Endothelial cell of umbilical vein (primary cell): ENCODE results near the gene KLHL1. TPM values are rescaled to one million over a fixed set of nuclear protein-coding genes. Genes with fewer than 3 reads are reported as not detected.

ENCODE experiments used
- BruUV-seq: library from RNA; stranded (reverse); fragments of 400-500 nt; replicated peaks from 2 replicates; lab custom pipeline; 2021; lab: Mats Ljungman, UMichigan
- CTCF ChIA-PET: fragments of 300-600, 350-600 bp; sonication (Branson Sonifier 250); formaldehyde crosslinking; loops from one replicate; lab custom pipeline; 2021; ENCODE audit warnings: antibody characterized with exemption, inconsistent platforms; lab: Charles Lee
- POLR2A ChIA-PET: fragments of 300-600, 350-600 bp; sonication (Branson Sonifier 250); formaldehyde crosslinking; loops from one replicate; lab custom pipeline; 2021; ENCODE audit warnings: antibody characterized with exemption, inconsistent platforms; lab: Charles Lee
- DNase-seq: peaks from one replicate; pipeline ENCODE4 v3.0.0-alpha.2; 2011; ENCODE audit warnings: low read depth, low spot score
- FAIRE-seq: peaks from 2 replicates; lab custom pipeline; 2011; peaks lifted over from hg19 to GRCh38; lab: Jason Lieb, UNC
- H2AFZ ChIP-seq: 2 replicates; pipeline ENCODE4 v1.6.0; 2012; ENCODE audit warnings: low read depth, low read length, control low read depth, inconsistent platforms
- H3K27ac ChIP-seq: 2 replicates; pipeline ENCODE4 v1.5.1; 2011; ENCODE audit warnings: low read depth, mild to moderate bottlenecking, control low read depth, low read length, moderate library complexity; ENCODE audit not compliant: insufficient read depth
- H3K27me3 ChIP-seq, 2 experiments: 2 replicates each; pipeline versions ENCODE4 v1.6.0 to v1.6.1; 2011; ENCODE audit warnings: low read length in 2 of 2, mixed read lengths in 1 of 2; ENCODE audit not compliant: control insufficient read depth in 2 of 2, insufficient read depth in 2 of 2
- H3K36me3 ChIP-seq, 2 experiments: 2 replicates in 1 of 2; 3 replicates in 1 of 2; pipeline ENCODE4 v1.5.1; 2011; ENCODE audit warnings: low read length in 2 of 2, mild to moderate bottlenecking in 1 of 2, moderate library complexity in 1 of 2; ENCODE audit not compliant: control insufficient read depth in 2 of 2, insufficient read depth in 2 of 2; ENCODE audit errors: extremely low read depth in 1 of 2
- H3K4me1 ChIP-seq: 3 replicates; pipeline ENCODE4 v1.5.1; 2011; ENCODE audit warnings: mild to moderate bottlenecking, low read length; ENCODE audit not compliant: control insufficient read depth, insufficient read depth; ENCODE audit errors: extremely low read depth
- H3K4me2 ChIP-seq: 2 replicates; pipeline ENCODE4 v1.6.1; 2011; ENCODE audit warnings: low read length, control low read depth, mixed read lengths; ENCODE audit not compliant: insufficient read depth
- H3K4me3 ChIP-seq, 3 experiments: fragments of 200-600 bp in 1 of 3; sonication (generic), shearing (Covaris generic) in 1 of 3; replicated peaks in 1 of 3; 2 replicates each; pipeline ENCODE4 v1.5.1; 2011 to 2016; ENCODE audit warnings: control low read depth in 3 of 3, low read length in 3 of 3, mild to moderate bottlenecking in 2 of 3, inconsistent platforms in 1 of 3, low read depth in 1 of 3, moderate library complexity in 1 of 3; ENCODE audit not compliant: insufficient read depth in 1 of 3
- H3K79me2 ChIP-seq: 2 replicates; pipeline ENCODE4 v1.6.0; 2012; ENCODE audit warnings: low read length, inconsistent platforms; ENCODE audit not compliant: control insufficient read depth, insufficient read depth
- H3K9ac ChIP-seq: replicated peaks from 2 replicates; pipeline ENCODE3; 2011; ENCODE audit warnings: low read length, control low read depth; ENCODE audit not compliant: insufficient read depth; ENCODE audit errors: extremely low read depth
- H3K9me1 ChIP-seq: replicated peaks from 3 replicates; pipeline ENCODE4 v1.6.0; 2011; ENCODE audit warnings: mild to moderate bottlenecking, low read length; ENCODE audit not compliant: control insufficient read depth, insufficient read depth; ENCODE audit errors: extremely low read depth
- H3K9me3 ChIP-seq: replicated peaks from 2 replicates; pipeline ENCODE4 v1.5.1; 2012; ENCODE audit warnings: low read length, inconsistent platforms; ENCODE audit not compliant: control insufficient read depth, insufficient read depth
- H4K20me1 ChIP-seq: replicated peaks from 2 replicates; pipeline ENCODE3; 2011; ENCODE audit warnings: mild to moderate bottlenecking, low read length; ENCODE audit not compliant: control insufficient read depth, insufficient read depth; ENCODE audit errors: extremely low read depth
- CTCF ChIP-seq, 2 donors: IDR thresholded peaks; 1 replicate in 1 of 2; 2 replicates in 1 of 2; pipeline ENCODE4 v1.5.1; 2011; ENCODE audit warnings: low read length in 2 of 2, mild to moderate bottlenecking in 2 of 2, moderate library complexity in 2 of 2, control low read depth in 1 of 2, inconsistent platforms in 1 of 2, low read depth in 1 of 2; ENCODE audit not compliant: insufficient read depth in 1 of 2; ENCODE audit errors: extremely low read depth in 1 of 2
- EZH2 ChIP-seq: IDR thresholded peaks from 2 replicates; pipeline ENCODE4 v1.6.1; 2012; ENCODE audit warnings: borderline replicate concordance, low read depth, mild to moderate bottlenecking, moderate library complexity, low read length, inconsistent platforms; ENCODE audit not compliant: severe bottlenecking
- FOS ChIP-seq: IDR thresholded peaks from 2 replicates; pipeline ENCODE4 v1.6.1; 2011; ENCODE audit warnings: mild to moderate bottlenecking, low read length, moderate library complexity, borderline replicate concordance; ENCODE audit not compliant: insufficient read depth
- GATA2 ChIP-seq: IDR thresholded peaks from 2 replicates; pipeline ENCODE4 v1.7.0; 2011; ENCODE audit warnings: low read depth, mild to moderate bottlenecking, moderate library complexity, mixed read lengths, low read length; ENCODE audit not compliant: insufficient read length, insufficient read depth
- JUN ChIP-seq: IDR thresholded peaks from 2 replicates; pipeline ENCODE4 v1.6.1; 2011; ENCODE audit warnings: borderline replicate concordance, low read depth; ENCODE audit not compliant: insufficient read length, insufficient read depth
- MAX ChIP-seq: IDR thresholded peaks from 2 replicates; pipeline ENCODE4 v1.6.1; 2011; ENCODE audit not compliant: insufficient read depth, insufficient read length
- POLR2A ChIP-seq: IDR thresholded peaks from 2 replicates; pipeline ENCODE4 v1.6.1; 2012; ENCODE audit warnings: low read depth, mild to moderate bottlenecking, control low read depth, low read length
- POLR2AphosphoS5 ChIP-seq: IDR thresholded peaks from 2 replicates; pipeline ENCODE4 v1.6.1; 2012; ENCODE audit warnings: low read depth, mild to moderate bottlenecking, control low read depth, low read length, moderate library complexity; ENCODE audit not compliant: insufficient read depth
- dilution Hi-C: fragments of 300-500 bp; cut with MboI; formaldehyde crosslinking; loops from one replicate; pipeline ENCODE4 v1.15.0; 2019; ENCODE audit warnings: low sequenced_read_pairs; ENCODE audit not compliant: extremely low pct_ligation_motif_present
- intact Hi-C: fragments of 100-400 bp; cut with micrococcal nuclease; formaldehyde crosslinking; loops from one replicate; pipeline ENCODE4 v1.10.0; 2022
- polyA plus RNA-seq, 4 experiments: library from polyadenylated mRNA; depleted of rRNA in 3 of 4; stranded (reverse) in 3 of 4; unstranded in 1 of 4; fragments of >200 nt; gene quantifications; 2 replicates each; pipeline versions ENCODE4 v1.2.1 to v1.2.3, GENCODE V29; 2011 to 2012; ENCODE audit warnings: missing spikeins in 1 of 4
- total RNA-seq: library from RNA; stranded (reverse); gene quantifications from 2 replicates; pipeline ENCODE4 v1.2.3, GENCODE V29; 2021

Gene KLHL1
- total and polyA plus RNA-seq, 2 donors (not counting 3 experiments of a cell fraction or from before 2014, with no cell fraction given) = not detected

GRCh38 chr13:69751259-69751658 is 357.0 kb downstream of the KLHL1 start:
- Histone ChIP-seq H3K79me2 (no peaks in the 10 kb centered on the region), H2AFZ (no peak overlapping the region), H3K4me3 (no peak overlapping the region), H3K36me3 (no peaks in the 10 kb centered on the region), H3K9me1 (no peaks in the 10 kb centered on the region), H3K27ac (no peak overlapping the region), H3K4me1 (no peaks in the 10 kb centered on the region), H4K20me1 (no peaks in the 10 kb centered on the region), H3K9me3 (no peaks in the 10 kb centered on the region), H3K27me3 (no peaks in the 10 kb centered on the region), H3K4me2 (no peak overlapping the region), H3K9ac (no peak overlapping the region)
- CTCF ChIA-PET = no interaction called here
- POLR2A ChIA-PET = no interaction called here
- BruUV-seq = no TSS peak
- dilution Hi-C loops (no loop called here), intact Hi-C loops (no loop called here)
- TF ChIP-seq EZH2 (no peak), GATA2 (no peak), JUN (no peak), POLR2AphosphoS5 (no peak), MAX (no peak), FOS (no peak), CTCF (IDR thresholded peaks at IDR 0.05; ENCODE audit: extremely low read depth in 1 of 2, insufficient read depth in 1 of 2, low read depth in 1 of 2, low read length in 2 of 2) (no peak), POLR2A (no peak)
- FAIRE-seq (no peak), DNase-seq (no peak)
